ENCODE data around the gene SAFB2.

DNA sequence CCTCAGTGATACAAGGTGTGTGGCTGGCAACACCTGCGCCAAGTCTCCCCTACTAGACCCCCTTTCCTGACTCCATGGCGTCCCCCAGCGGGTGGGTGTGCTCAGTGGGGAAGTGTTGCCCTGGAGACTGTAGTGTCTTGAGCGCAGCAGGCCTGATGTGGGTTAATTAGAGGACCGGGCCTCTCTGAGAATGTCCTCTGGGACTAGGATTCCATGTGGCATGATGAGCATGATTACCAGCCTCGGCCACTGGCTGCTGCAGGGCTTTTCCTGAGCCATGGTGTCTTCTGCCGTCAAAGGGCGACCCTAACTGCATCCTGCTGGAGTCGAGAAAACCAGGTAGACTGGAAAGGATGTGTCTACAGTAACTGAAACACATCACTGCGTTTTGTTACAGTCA lies 29.7 kb upstream of the SAFB2 start:
- TF ChIP-seq CTCF (IDR thresholded peaks at IDR 0.05) (no peak), POLR2A (IDR thresholded peaks at IDR 0.05) (no peak)

All from uterus (tissue), 2 donors.